Fibroblast of lung (primary cell): ENCODE data around the gene ABCG4. TPM values are rescaled to one million over a fixed set of nuclear protein-coding genes. Genes with fewer than 3 reads are reported as not detected.

ENCODE experiments used
- DNase-seq, 2 donors: peaks; one replicate each; pipeline versions ENCODE4 v3.0.0 to v3.0.0-alpha.2; 2010; ENCODE audit warnings: low read depth in 2 of 2
- H2AFZ ChIP-seq: 2 replicates; pipeline ENCODE4 v1.5.1; 2012; ENCODE audit warnings: low read length, control low read depth, inconsistent platforms
- H3K27ac ChIP-seq: 2 replicates; pipeline ENCODE4 v1.5.1; 2011; ENCODE audit warnings: low read length, control low read depth; ENCODE audit not compliant: insufficient read depth
- H3K27me3 ChIP-seq: 2 replicates; pipeline ENCODE4 v1.5.1; 2011; ENCODE audit warnings: mild to moderate bottlenecking, low read length; ENCODE audit not compliant: control insufficient read depth, insufficient read depth
- H3K36me3 ChIP-seq: 2 replicates; pipeline ENCODE4 v1.5.1; 2011; ENCODE audit warnings: low read length; ENCODE audit not compliant: control insufficient read depth, insufficient read depth
- H3K4me1 ChIP-seq: 2 replicates; pipeline ENCODE4 v1.5.1; 2011; ENCODE audit warnings: low read length; ENCODE audit not compliant: control insufficient read depth, insufficient read depth; ENCODE audit errors: extremely low read depth
- H3K4me2 ChIP-seq: 2 replicates; pipeline ENCODE4 v1.5.1; 2011; ENCODE audit warnings: low read length, control low read depth; ENCODE audit not compliant: insufficient read depth; ENCODE audit errors: extremely low read depth
- H3K4me3 ChIP-seq, 4 experiments: fragments of 200-600 bp in 1 of 4; sonication (generic) in 1 of 4; replicated peaks in 1 of 4; 2 replicates each; pipeline ENCODE4 v1.5.1; 2011 to 2016; ENCODE audit warnings: low read length in 4 of 4, low read depth in 3 of 4, mild to moderate bottlenecking in 3 of 4, control low read depth in 2 of 4, inconsistent platforms in 1 of 4, mixed read lengths in 1 of 4; ENCODE audit not compliant: insufficient read depth in 1 of 4; ENCODE audit errors: control extremely low read depth in 1 of 4
- H3K79me2 ChIP-seq: 2 replicates; pipeline ENCODE4 v1.5.1; 2012; ENCODE audit warnings: mild to moderate bottlenecking, low read length, inconsistent platforms; ENCODE audit not compliant: control insufficient read depth, insufficient read depth
- H3K9ac ChIP-seq: 2 replicates; pipeline ENCODE4 v1.5.1; 2011; ENCODE audit warnings: mild to moderate bottlenecking, low read length, control low read depth; ENCODE audit not compliant: insufficient read depth
- H3K9me3 ChIP-seq: 2 replicates; pipeline ENCODE4 v1.5.1; 2012; ENCODE audit warnings: low read depth, low read length; ENCODE audit not compliant: control insufficient read depth, insufficient read depth
- H4K20me1 ChIP-seq: 2 replicates; pipeline ENCODE4 v1.5.1; 2011; ENCODE audit warnings: low read length; ENCODE audit not compliant: control insufficient read depth, insufficient read depth; ENCODE audit errors: extremely low read depth
- EZH2 ChIP-seq: IDR thresholded peaks from 2 replicates; pipeline ENCODE4 v1.5.1; 2012; ENCODE audit warnings: low read length, control low read depth, mild to moderate bottlenecking; ENCODE audit errors: missing control alignments
- polyA plus RNA-seq, 2 donors: library from polyadenylated mRNA; depleted of rRNA in 1 of 2; stranded (reverse) in 1 of 2; unstranded in 1 of 2; fragments of >200 nt; gene quantifications; 2 replicates each; pipeline ENCODE4 v1.2.1, GENCODE V29; 2011 to 2012; ENCODE audit warnings: missing spikeins in 1 of 2
- total RNA-seq: library from RNA; depleted of rRNA; stranded (reverse); fragments of >200 nt; gene quantifications from 2 replicates; pipeline ENCODE4 v1.2.1, GENCODE V29; 2014
- TF ChIP-seq, protein P1 (sequence below), 2 donors: IDR thresholded peaks in 1 of 2; conservative IDR thresholded peaks in 1 of 2; 1 replicate in 1 of 2; 2 replicates in 1 of 2; pipeline ENCODE4 v1.5.1; 2011 to 2012; ENCODE audit warnings: low read length in 2 of 2, control low read depth in 1 of 2, inconsistent platforms in 1 of 2, low read depth in 1 of 2, mild to moderate bottlenecking in 1 of 2

Gene ABCG4
- total and polyA plus RNA-seq, 2 donors (not counting 1 experiment from before 2014, with no cell fraction given) = 0.12 to 0.17 TPM

GRCh38 chr11:119121008-119121810 lies 27.6 kb upstream of the ABCG4 start, which contains the start of gene HINFP:
TSS of gene HINFP (plus strand) at chr11:119121580. CDS start at chr11:119126945, 5,365 bp downstream.
- peak; percentile 98 to 99 for DNase-seq
- Histone ChIP-seq H3K9ac (peak within 1 kb of the TSS; percentile 80), H3K27ac (peak within 1 kb of the TSS; percentile 84), H4K20me1 (no peaks in the 10 kb centered on the region), H3K79me2 (peaks cover 18% of the 10 kb centered on the region), H3K4me2 (peak within 1 kb of the TSS; percentile 97), H2AFZ (peak within 1 kb of the TSS; percentile 94), H3K4me3 (peak within 1 kb of the TSS; percentile 80 to 98 (median 90)), H3K9me3 (no peaks in the 10 kb centered on the region), H3K27me3 (no peaks in the 10 kb centered on the region), H3K4me1 (peaks cover 10% of the 10 kb centered on the region), H3K36me3 (peaks cover 3% of the 10 kb centered on the region)
- no peak for TF ChIP-seq EZH2
- TF ChIP-seq, protein P1, sequence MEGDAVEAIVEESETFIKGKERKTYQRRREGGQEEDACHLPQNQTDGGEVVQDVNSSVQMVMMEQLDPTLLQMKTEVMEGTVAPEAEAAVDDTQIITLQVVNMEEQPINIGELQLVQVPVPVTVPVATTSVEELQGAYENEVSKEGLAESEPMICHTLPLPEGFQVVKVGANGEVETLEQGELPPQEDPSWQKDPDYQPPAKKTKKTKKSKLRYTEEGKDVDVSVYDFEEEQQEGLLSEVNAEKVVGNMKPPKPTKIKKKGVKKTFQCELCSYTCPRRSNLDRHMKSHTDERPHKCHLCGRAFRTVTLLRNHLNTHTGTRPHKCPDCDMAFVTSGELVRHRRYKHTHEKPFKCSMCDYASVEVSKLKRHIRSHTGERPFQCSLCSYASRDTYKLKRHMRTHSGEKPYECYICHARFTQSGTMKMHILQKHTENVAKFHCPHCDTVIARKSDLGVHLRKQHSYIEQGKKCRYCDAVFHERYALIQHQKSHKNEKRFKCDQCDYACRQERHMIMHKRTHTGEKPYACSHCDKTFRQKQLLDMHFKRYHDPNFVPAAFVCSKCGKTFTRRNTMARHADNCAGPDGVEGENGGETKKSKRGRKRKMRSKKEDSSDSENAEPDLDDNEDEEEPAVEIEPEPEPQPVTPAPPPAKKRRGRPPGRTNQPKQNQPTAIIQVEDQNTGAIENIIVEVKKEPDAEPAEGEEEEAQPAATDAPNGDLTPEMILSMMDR (conservative IDR thresholded peaks at IDR 0.05 in 1 of 2, IDR thresholded peaks at IDR 0.05 in 1 of 2; ENCODE audit: low read depth in 1 of 2, low read length in 2 of 2) = no peak

DNA sequence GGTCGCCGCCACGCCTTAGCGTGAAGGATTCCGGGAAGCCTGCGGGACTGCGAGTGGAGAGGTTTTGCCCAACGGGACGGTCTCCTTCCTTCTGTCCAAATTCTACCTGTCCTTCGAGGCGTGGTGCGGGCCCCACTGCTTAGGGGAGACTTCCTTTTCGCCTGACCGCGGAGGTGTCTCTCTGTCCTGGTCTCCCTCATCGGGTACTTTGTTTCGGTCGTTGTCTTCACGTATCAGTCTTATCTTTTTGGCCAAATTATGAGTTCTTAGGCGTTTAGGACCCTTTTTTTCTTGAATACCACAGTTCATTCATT lies 27.1 kb upstream of the ABCG4 start:
- peak overlapping the region; percentile 94 for H2AFZ ChIP-seq
- H3K4me2 ChIP-seq = peak overlapping the region; percentile 97
- H3K27ac ChIP-seq = peak overlapping the region; percentile 84
- peaks cover 2% of the 10 kb centered on the region for H3K36me3 ChIP-seq
- DNase-seq = no peak
- no peak for TF ChIP-seq EZH2
- no peaks in the 10 kb centered on the region for H3K9me3 ChIP-seq
- H4K20me1 ChIP-seq = no peaks in the 10 kb centered on the region
- H3K79me2 ChIP-seq = peaks cover 18% of the 10 kb centered on the region
- no peaks in the 10 kb centered on the region for H3K27me3 ChIP-seq
- H3K4me1 ChIP-seq = peaks cover 10% of the 10 kb centered on the region
- H3K4me3 ChIP-seq = peak overlapping the region; percentile 80 to 98 (median 90)
- H3K9ac ChIP-seq = peak overlapping the region; percentile 80

DNA sequence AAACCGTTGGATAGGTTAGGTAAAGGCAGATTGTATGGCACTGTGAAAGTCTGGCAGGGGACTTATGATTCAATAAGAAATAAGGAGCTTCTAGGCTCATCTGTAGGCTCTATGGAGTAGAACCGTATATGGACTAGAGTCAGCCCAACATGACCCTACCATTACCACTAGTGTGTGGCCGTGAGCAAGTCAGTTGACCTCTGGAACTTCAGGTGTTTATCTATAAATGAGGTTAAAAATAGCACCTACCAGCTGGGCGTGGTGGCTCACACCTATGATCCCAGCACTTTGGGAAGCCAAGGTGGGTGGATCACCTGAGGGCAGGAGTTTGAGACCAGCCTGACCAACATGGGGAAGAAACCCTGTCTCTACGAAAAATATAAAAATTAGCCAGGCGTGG lies 23.0 kb upstream of the ABCG4 start:
- H3K4me3 ChIP-seq = no peak overlapping the region
- peaks cover 18% of the 10 kb centered on the region for H3K79me2 ChIP-seq
- H3K4me2 ChIP-seq = no peak overlapping the region
- no peak overlapping the region for H3K27ac ChIP-seq
- peaks cover 7% of the 10 kb centered on the region for H3K36me3 ChIP-seq
- peaks cover 6% of the 10 kb centered on the region for H3K4me1 ChIP-seq
- no peaks in the 10 kb centered on the region for H3K27me3 ChIP-seq
- no peaks in the 10 kb centered on the region for H3K9me3 ChIP-seq
- no peaks in the 10 kb centered on the region for H4K20me1 ChIP-seq
- no peak for DNase-seq
- no peak overlapping the region for H3K9ac ChIP-seq
- no peak overlapping the region for H2AFZ ChIP-seq
- TF ChIP-seq EZH2 = no peak
- TF ChIP-seq, protein P1 (conservative IDR thresholded peaks at IDR 0.05 in 1 of 2, IDR thresholded peaks at IDR 0.05 in 1 of 2; ENCODE audit: low read depth in 1 of 2, low read length in 2 of 2) = no peak
